HG03571 (cell line): Measurements from ENCODE around the gene CNKSR2.
"Not testable (repeated sequence)": the region's sequence is repeated elsewhere in the genome, so short reads cannot be mapped to it uniquely, and the experiment has no call there.

Experiments used
- ATAC-seq: cut with Tn5 transposase; IDR thresholded peaks from one replicate; pipeline ENCODE4 v1.9.1; 2021; ENCODE audit not compliant: unreplicated experiment

Gene CNKSR2

GRCh38 chrX:21438792-21439191 lies 64.6 kb downstream of the CNKSR2 start:
- peak; percentile 99 for ATAC-seq

GRCh38 chrX:21440911-21441310 lies 66.7 kb downstream of the CNKSR2 start:
- no peak for ATAC-seq

- no peak for ATAC-seq
These were observed 83.5 kb downstream of the CNKSR2 start for GRCh38 chrX:21457718-21458117.

- ATAC-seq = no peak
These were observed 94.9 kb downstream of the CNKSR2 start for GRCh38 chrX:21469071-21469470.

GRCh38 chrX:21476909-21477308 lies 102.7 kb downstream of the CNKSR2 start:
- no peak for ATAC-seq

- no peak for ATAC-seq
These were observed 105.6 kb downstream of the CNKSR2 start for GRCh38 chrX:21479695-21480270.

- ATAC-seq = no peak
These were observed 107.5 kb downstream of the CNKSR2 start for GRCh38 chrX:21481761-21482160.

GRCh38 chrX:21484051-21484450 lies 109.8 kb downstream of the CNKSR2 start:
- ATAC-seq = not testable (repeated sequence)

GRCh38 chrX:21487832-21488231 lies 113.6 kb downstream of the CNKSR2 start:
- no peak for ATAC-seq

- ATAC-seq = no peak
These were observed 116.1 kb downstream of the CNKSR2 start for GRCh38 chrX:21490341-21490740.

- ATAC-seq = no peak
These were observed 119.1 kb downstream of the CNKSR2 start for GRCh38 chrX:21493226-21493830.

- no peak for ATAC-seq
These were observed 129.4 kb downstream of the CNKSR2 start for GRCh38 chrX:21503593-21503992.

- no peak for ATAC-seq
These were observed 135.7 kb downstream of the CNKSR2 start for GRCh38 chrX:21509912-21510311.

- ATAC-seq = no peak
These were observed 149.8 kb downstream of the CNKSR2 start for GRCh38 chrX:21524008-21524407.

- no peak for ATAC-seq
These were observed 153.9 kb downstream of the CNKSR2 start for GRCh38 chrX:21528076-21528475.

- ATAC-seq = no peak
These were observed 155.6 kb downstream of the CNKSR2 start for GRCh38 chrX:21529771-21530170.

GRCh38 chrX:21544642-21545041 lies 170.4 kb downstream of the CNKSR2 start:
- not testable (repeated sequence) for ATAC-seq

GRCh38 chrX:21559417-21559816 lies 185.2 kb downstream of the CNKSR2 start:
- no peak for ATAC-seq

- no peak for ATAC-seq
These were observed 190.8 kb downstream of the CNKSR2 start for GRCh38 chrX:21565025-21565424.

GRCh38 chrX:21574793-21575192 lies 200.6 kb downstream of the CNKSR2 start:
- ATAC-seq = no peak

GRCh38 chrX:21581479-21581878 lies 207.3 kb downstream of the CNKSR2 start:
- no peak for ATAC-seq

- no peak for ATAC-seq
These were observed 211.8 kb downstream of the CNKSR2 start for GRCh38 chrX:21586001-21586400.
